IMR-90 (cell line): Measurements from ENCODE around the gene AAR2. TPM values are rescaled to one million over a fixed set of nuclear protein-coding genes. Genes with fewer than 3 reads are reported as not detected.

Experiments used
- ATAC-seq: fragments of 200-7000 bp; cut with Tn5 transposase; 2 replicates; pipeline ENCODE4 v1.9.1; 2020; ENCODE audit warnings: low read depth, mild to moderate bottlenecking, moderate library complexity
- BruUV-seq: library from RNA; stranded (reverse); fragments of 400-500 nt; replicated peaks from 2 replicates; lab custom pipeline; 2021; lab: Mats Ljungman, UMichigan
- CTCF ChIA-PET: fragments of 300-600 bp; formaldehyde crosslinking; extraction: SDS; loops from one replicate; lab custom pipeline; 2021; ENCODE audit warnings: antibody characterized with exemption; lab: Yijun Ruan, JAX
- POLR2A ChIA-PET: fragments of 300-600 bp; sonication (Branson Sonifier 250); formaldehyde crosslinking; loops from one replicate; lab custom pipeline; 2022; ENCODE audit warnings: antibody characterized with exemption; ENCODE audit not compliant: unreplicated experiment; lab: Charles Lee
- DNase-seq: peaks from one replicate; pipeline ENCODE4 v3.0.0; 2013
- H2AFZ ChIP-seq: replicated peaks from 2 replicates; pipeline ENCODE3; 2013; ENCODE audit warnings: low read length, mild to moderate bottlenecking; ENCODE audit not compliant: poor library complexity
- H2AK5ac ChIP-seq: 2 replicates; pipeline ENCODE4 v1.6.1; 2013; ENCODE audit warnings: low read depth, low read length, inconsistent platforms
- H2AK9ac ChIP-seq: replicated peaks from 2 replicates; pipeline ENCODE3; 2013; ENCODE audit warnings: mild to moderate bottlenecking, low read depth, low read length, moderate library complexity; ENCODE audit not compliant: poor library complexity
- H2BK120ac ChIP-seq: 2 replicates; pipeline ENCODE4 v1.6.1; 2013; ENCODE audit warnings: low read depth, low read length, inconsistent platforms
- H2BK15ac ChIP-seq: 3 replicates; pipeline ENCODE4 v1.6.1; 2013; ENCODE audit warnings: low read depth, low read length, inconsistent platforms
- H2BK20ac ChIP-seq: 2 replicates; pipeline ENCODE4 v1.6.1; 2013; ENCODE audit warnings: low read depth, mild to moderate bottlenecking, inconsistent platforms, low read length, moderate library complexity
- H2BK5ac ChIP-seq: 2 replicates; pipeline ENCODE4 v1.6.1; 2013; ENCODE audit warnings: mild to moderate bottlenecking, low read depth, low read length, inconsistent platforms; ENCODE audit not compliant: poor library complexity, severe bottlenecking
- H3K14ac ChIP-seq: replicated peaks from 2 replicates; pipeline ENCODE4 v1.6.1; 2013; ENCODE audit warnings: low read depth, low read length, inconsistent platforms
- H3K18ac ChIP-seq: 2 replicates; pipeline ENCODE4 v1.6.1; 2013; ENCODE audit warnings: low read depth, low read length, control low read depth
- H3K23ac ChIP-seq: 2 replicates; pipeline ENCODE4 v1.6.1; 2013; ENCODE audit warnings: low read depth, low read length, inconsistent platforms
- H3K27ac ChIP-seq: 2 replicates; pipeline ENCODE4 v1.5.1; 2013; ENCODE audit warnings: mild to moderate bottlenecking, control low read depth, low read length; ENCODE audit not compliant: insufficient read depth
- H3K27me3 ChIP-seq: 2 replicates; pipeline ENCODE4 v1.6.1; 2013; ENCODE audit warnings: low read length; ENCODE audit not compliant: control insufficient read depth, insufficient read depth
- H3K36me3 ChIP-seq: 2 replicates; pipeline ENCODE4 v1.6.1; 2013; ENCODE audit warnings: low read length, mixed read lengths; ENCODE audit not compliant: control insufficient read depth, insufficient read depth
- H3K4ac ChIP-seq: 2 replicates; pipeline ENCODE4 v1.6.1; 2013; ENCODE audit warnings: low read depth, low read length, inconsistent platforms
- H3K4me1 ChIP-seq: 2 replicates; pipeline ENCODE4 v1.6.1; 2013; ENCODE audit warnings: low read length, mixed read lengths; ENCODE audit not compliant: control insufficient read depth, insufficient read depth
- H3K4me2 ChIP-seq: 2 replicates; pipeline ENCODE4 v1.6.1; 2013; ENCODE audit warnings: low read depth, mild to moderate bottlenecking, control low read depth, low read length, moderate library complexity
- H3K4me3 ChIP-seq: 2 replicates; pipeline ENCODE4 v1.5.1; 2013; ENCODE audit warnings: low read depth, mild to moderate bottlenecking, control low read depth, low read length, moderate library complexity; ENCODE audit not compliant: insufficient read depth
- H3K56ac ChIP-seq: 2 replicates; pipeline ENCODE4 v1.6.1; 2013; ENCODE audit warnings: low read length, inconsistent platforms; ENCODE audit not compliant: insufficient read depth; ENCODE audit errors: extremely low read depth
- H3K79me1 ChIP-seq, 2 experiments: 2 replicates each; pipeline ENCODE4 v1.6.1; 2013; ENCODE audit warnings: low read length in 2 of 2, inconsistent platforms in 1 of 2, low read depth in 1 of 2
- H3K9ac ChIP-seq: 2 replicates; pipeline ENCODE4 v1.6.1; 2013; ENCODE audit warnings: low read depth, low read length, control low read depth
- H3K9me1 ChIP-seq: 2 replicates; pipeline ENCODE4 v1.6.1; 2013; ENCODE audit warnings: low read length, inconsistent platforms; ENCODE audit not compliant: insufficient read depth
- H3K9me3 ChIP-seq: 2 replicates; pipeline ENCODE4 v1.6.1; 2013; ENCODE audit warnings: low read length; ENCODE audit not compliant: control insufficient read depth, insufficient read depth
- H4K20me1 ChIP-seq: 2 replicates; pipeline ENCODE4 v1.6.1; 2013; ENCODE audit warnings: low read length, inconsistent platforms; ENCODE audit not compliant: insufficient read depth
- H4K5ac ChIP-seq: 2 replicates; pipeline ENCODE4 v1.6.1; 2013; ENCODE audit warnings: mild to moderate bottlenecking, low read depth, low read length, control low read depth
- H4K8ac ChIP-seq, 2 experiments: 2 replicates each; pipeline ENCODE4 v1.6.1; 2013; ENCODE audit warnings: low read depth in 2 of 2, low read length in 2 of 2, control low read depth in 1 of 2, inconsistent platforms in 1 of 2
- H4K91ac ChIP-seq: 2 replicates; pipeline ENCODE4 v1.6.1; 2013; ENCODE audit warnings: low read depth, low read length, inconsistent platforms; ENCODE audit not compliant: insufficient read depth
- CHD1 ChIP-seq: IDR thresholded peaks from 2 replicates; pipeline ENCODE4 v1.6.1; 2012; ENCODE audit warnings: low read depth, low read length, improper control_type of control experiment
- MAFK ChIP-seq: IDR thresholded peaks from 2 replicates; pipeline ENCODE4 v1.6.1; 2012; ENCODE audit warnings: low read depth, low read length, improper control_type of control experiment
- WGBS, 2 experiments: methylation state at CpG; one replicate each; pipeline versions ENCODE4 v1.1.5 to v1.1.7; 2013; ENCODE audit warnings: missing lambda C conversion rate in 2 of 2; ENCODE audit not compliant: insufficient read length in 1 of 2; ENCODE audit errors: extremely low coverage in 2 of 2; 5-methylcytosine and 5-hydroxymethylcytosine counted together
- dilution Hi-C: fragments of 300-500 bp; cut with HindIII; formaldehyde crosslinking; loops from one replicate; pipeline ENCODE4 v1.14.3; 2018; ENCODE audit warnings: low sequenced_read_pairs; ENCODE audit not compliant: unreplicated experiment
- in situ Hi-C: fragments of 300-500 bp; cut with MboI; formaldehyde crosslinking; loops from 3 replicates; pipeline ENCODE4 v1.14.3; 2019; ENCODE audit warnings: low sequenced_read_pairs, inconsistent platforms, mixed read lengths
- intact Hi-C: fragments of 100-400 bp; cut with micrococcal nuclease; formaldehyde crosslinking; loops from 2 replicates; pipeline ENCODE4 v1.10.0; 2022
- polyA plus RNA-seq, 3 experiments: library from polyadenylated mRNA; depleted of rRNA; stranded (reverse); fragments of >200 nt; gene quantifications; 2 replicates each; pipeline ENCODE4 v1.2.3, GENCODE V29; 2012; ENCODE audit warnings: low replicate concordance in 1 of 3
- total RNA-seq: library from RNA; depleted of rRNA; stranded (reverse); fragments of >200 nt; gene quantifications from 2 replicates; pipeline ENCODE4 v1.2.3, GENCODE V29; 2012
- TF ChIP-seq, protein P1 (sequence below): conservative IDR thresholded peaks from 2 replicates; pipeline ENCODE4 v1.5.1; 2012; ENCODE audit warnings: mild to moderate bottlenecking, low read depth, low read length, improper control_type of control experiment

The AAR2 gene
- total and polyA plus RNA-seq, 2 of the 4 experiments (the other 2 are of a cell fraction), result 28.2 to 35.8 TPM

DNA sequence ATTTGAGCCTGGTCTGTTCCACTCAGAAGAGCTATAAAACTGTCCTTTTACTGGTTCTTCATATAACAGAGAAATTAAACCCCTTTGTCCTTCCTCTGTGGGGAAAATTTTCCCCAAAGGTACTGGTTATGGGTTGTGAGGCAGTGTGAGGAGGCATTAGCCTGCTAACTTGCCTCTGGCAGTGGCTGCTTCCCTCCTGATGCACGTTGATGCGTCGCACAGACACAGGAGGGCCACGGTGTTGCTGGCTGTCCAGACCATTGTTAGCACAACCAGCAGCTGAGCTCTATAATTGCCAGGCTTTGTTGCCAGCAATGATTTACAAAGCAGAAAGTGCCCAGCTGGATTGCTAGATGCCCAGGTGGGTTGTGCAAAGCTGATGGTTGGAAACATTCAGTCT is 10.1 kb downstream of the AAR2 start:
- TF ChIP-seq, protein P1, sequence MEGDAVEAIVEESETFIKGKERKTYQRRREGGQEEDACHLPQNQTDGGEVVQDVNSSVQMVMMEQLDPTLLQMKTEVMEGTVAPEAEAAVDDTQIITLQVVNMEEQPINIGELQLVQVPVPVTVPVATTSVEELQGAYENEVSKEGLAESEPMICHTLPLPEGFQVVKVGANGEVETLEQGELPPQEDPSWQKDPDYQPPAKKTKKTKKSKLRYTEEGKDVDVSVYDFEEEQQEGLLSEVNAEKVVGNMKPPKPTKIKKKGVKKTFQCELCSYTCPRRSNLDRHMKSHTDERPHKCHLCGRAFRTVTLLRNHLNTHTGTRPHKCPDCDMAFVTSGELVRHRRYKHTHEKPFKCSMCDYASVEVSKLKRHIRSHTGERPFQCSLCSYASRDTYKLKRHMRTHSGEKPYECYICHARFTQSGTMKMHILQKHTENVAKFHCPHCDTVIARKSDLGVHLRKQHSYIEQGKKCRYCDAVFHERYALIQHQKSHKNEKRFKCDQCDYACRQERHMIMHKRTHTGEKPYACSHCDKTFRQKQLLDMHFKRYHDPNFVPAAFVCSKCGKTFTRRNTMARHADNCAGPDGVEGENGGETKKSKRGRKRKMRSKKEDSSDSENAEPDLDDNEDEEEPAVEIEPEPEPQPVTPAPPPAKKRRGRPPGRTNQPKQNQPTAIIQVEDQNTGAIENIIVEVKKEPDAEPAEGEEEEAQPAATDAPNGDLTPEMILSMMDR, result no peak
- TF ChIP-seq MAFK (no peak), CHD1 (no peak)
- no peak overlapping the region for H3K23ac ChIP-seq
- no peak overlapping the region for H2AK5ac ChIP-seq
- no peak overlapping the region for H3K4me3 ChIP-seq
- dilution Hi-C loops, result no loop called here
- no peak overlapping the region for H3K4ac ChIP-seq
- in situ Hi-C loops, result no loop called here
- H3K27me3 ChIP-seq, result no peaks in the 10 kb centered on the region
- no peak overlapping the region for H2BK120ac ChIP-seq
- H3K9me3 ChIP-seq, result no peaks in the 10 kb centered on the region
- no peak overlapping the region for H3K27ac ChIP-seq
- no peak overlapping the region for H3K56ac ChIP-seq
- no peak overlapping the region for H3K4me2 ChIP-seq
- POLR2A ChIA-PET, result interaction anchor here (1.0 kb wide), 1 partner anchor 9 kb away, joined by 3 read pairs; no protein-coding TSS in a partner anchor
- H3K14ac ChIP-seq, result no peak overlapping the region
- H3K79me1 ChIP-seq, result peaks cover 27 to 46% of the 10 kb centered on the region in 2 experiments
- no peak overlapping the region for H3K18ac ChIP-seq
- ATAC-seq (no peak), DNase-seq (no peak)
- peaks cover 47% of the 10 kb centered on the region for H3K36me3 ChIP-seq
- H4K20me1 ChIP-seq, result peaks cover 9% of the 10 kb centered on the region; the same call in 1 of the 2 replicates
- no peak overlapping the region for H2BK5ac ChIP-seq
- intact Hi-C loops, result no loop called here
- no peak overlapping the region for H4K8ac ChIP-seq
- H3K9me1 ChIP-seq, result no peaks in the 10 kb centered on the region
- no peak overlapping the region for H2BK20ac ChIP-seq
- no CpG with 5 or more reads among the region's 4 CpGs for WGBS, 2 experiments
- no peak overlapping the region for H3K9ac ChIP-seq
- no peak overlapping the region for H4K5ac ChIP-seq
- H2AFZ ChIP-seq, result no peak overlapping the region
- H2AK9ac ChIP-seq, result no peak overlapping the region
- CTCF ChIA-PET, result interaction anchor here (0.9 kb wide), 1 partner anchor 9 kb away, joined by 3 read pairs; no protein-coding TSS in a partner anchor
- H3K4me1 ChIP-seq, result no peaks in the 10 kb centered on the region
- H4K91ac ChIP-seq, result no peak overlapping the region
- H2BK15ac ChIP-seq, result no peak overlapping the region
- BruUV-seq, result no TSS peak
